Bronchial epithelial cell (primary cell): ENCODE data around the gene TSPAN15. TPM values are rescaled to one million over a fixed set of nuclear protein-coding genes. Genes with fewer than 3 reads are reported as not detected.
A peak's percentile ranks its signal among the peaks of the same experiment; 100 is the strongest.

Experiments
- DNase-seq: peaks from one replicate; pipeline ENCODE4 v3.0.0-alpha.2; 2010; ENCODE audit warnings: low read depth
- FAIRE-seq: peaks from 2 replicates; lab custom pipeline; 2011; peaks lifted over from hg19 to GRCh38; lab: Jason Lieb, UNC
- H3K27me3 ChIP-seq: 2 replicates; pipeline ENCODE4 v1.5.1; 2011; ENCODE audit warnings: low read length; ENCODE audit not compliant: control insufficient read depth, insufficient read depth
- H3K36me3 ChIP-seq: 2 replicates; pipeline ENCODE4 v1.5.1; 2011; ENCODE audit warnings: low read length; ENCODE audit not compliant: control insufficient read depth, insufficient read depth
- H3K4me3 ChIP-seq: 2 replicates; pipeline ENCODE4 v1.5.1; 2011; ENCODE audit warnings: mild to moderate bottlenecking, low read depth, low read length, control low read depth
- total RNA-seq: library from RNA; depleted of rRNA; stranded (reverse); fragments of >200 nt; gene quantifications from 2 replicates; pipeline ENCODE4 v1.2.1, GENCODE V29; 2014
- TF ChIP-seq, protein P1 (sequence below): IDR thresholded peaks from 2 replicates; pipeline ENCODE4 v1.5.1; 2011; ENCODE audit warnings: mild to moderate bottlenecking, moderate library complexity, low read length, control low read depth, inconsistent platforms; ENCODE audit not compliant: insufficient read depth, severe bottlenecking

The TSPAN15 gene
- total RNA-seq, 1 donor from 2014 or later, result 12.1 TPM

DNA sequence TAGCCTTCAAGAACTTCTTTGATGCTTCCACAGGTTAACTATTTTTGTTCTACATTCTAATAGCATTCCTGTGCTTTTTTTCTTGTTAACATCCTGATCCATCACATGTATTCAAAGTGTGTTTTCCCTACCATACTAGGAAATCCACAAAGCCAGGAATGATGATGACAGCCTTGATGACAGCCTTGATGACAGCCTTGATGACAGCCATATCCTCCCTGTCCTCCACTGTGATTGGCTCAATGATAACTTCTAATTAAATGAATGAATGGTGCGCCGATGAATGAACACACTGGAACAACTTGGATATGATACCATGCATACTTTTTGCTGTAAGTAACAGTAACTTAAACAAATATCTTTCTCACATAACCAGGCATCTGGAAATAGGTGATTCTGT is 26.2 kb upstream of the TSPAN15 start:
- H3K27me3 ChIP-seq, result no peaks in the 10 kb centered on the region
- no peak overlapping the region for H3K4me3 ChIP-seq
- no peak for DNase-seq
- no peaks in the 10 kb centered on the region for H3K36me3 ChIP-seq
- no peak for FAIRE-seq
- TF ChIP-seq, protein P1, sequence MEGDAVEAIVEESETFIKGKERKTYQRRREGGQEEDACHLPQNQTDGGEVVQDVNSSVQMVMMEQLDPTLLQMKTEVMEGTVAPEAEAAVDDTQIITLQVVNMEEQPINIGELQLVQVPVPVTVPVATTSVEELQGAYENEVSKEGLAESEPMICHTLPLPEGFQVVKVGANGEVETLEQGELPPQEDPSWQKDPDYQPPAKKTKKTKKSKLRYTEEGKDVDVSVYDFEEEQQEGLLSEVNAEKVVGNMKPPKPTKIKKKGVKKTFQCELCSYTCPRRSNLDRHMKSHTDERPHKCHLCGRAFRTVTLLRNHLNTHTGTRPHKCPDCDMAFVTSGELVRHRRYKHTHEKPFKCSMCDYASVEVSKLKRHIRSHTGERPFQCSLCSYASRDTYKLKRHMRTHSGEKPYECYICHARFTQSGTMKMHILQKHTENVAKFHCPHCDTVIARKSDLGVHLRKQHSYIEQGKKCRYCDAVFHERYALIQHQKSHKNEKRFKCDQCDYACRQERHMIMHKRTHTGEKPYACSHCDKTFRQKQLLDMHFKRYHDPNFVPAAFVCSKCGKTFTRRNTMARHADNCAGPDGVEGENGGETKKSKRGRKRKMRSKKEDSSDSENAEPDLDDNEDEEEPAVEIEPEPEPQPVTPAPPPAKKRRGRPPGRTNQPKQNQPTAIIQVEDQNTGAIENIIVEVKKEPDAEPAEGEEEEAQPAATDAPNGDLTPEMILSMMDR, result no peak

DNA sequence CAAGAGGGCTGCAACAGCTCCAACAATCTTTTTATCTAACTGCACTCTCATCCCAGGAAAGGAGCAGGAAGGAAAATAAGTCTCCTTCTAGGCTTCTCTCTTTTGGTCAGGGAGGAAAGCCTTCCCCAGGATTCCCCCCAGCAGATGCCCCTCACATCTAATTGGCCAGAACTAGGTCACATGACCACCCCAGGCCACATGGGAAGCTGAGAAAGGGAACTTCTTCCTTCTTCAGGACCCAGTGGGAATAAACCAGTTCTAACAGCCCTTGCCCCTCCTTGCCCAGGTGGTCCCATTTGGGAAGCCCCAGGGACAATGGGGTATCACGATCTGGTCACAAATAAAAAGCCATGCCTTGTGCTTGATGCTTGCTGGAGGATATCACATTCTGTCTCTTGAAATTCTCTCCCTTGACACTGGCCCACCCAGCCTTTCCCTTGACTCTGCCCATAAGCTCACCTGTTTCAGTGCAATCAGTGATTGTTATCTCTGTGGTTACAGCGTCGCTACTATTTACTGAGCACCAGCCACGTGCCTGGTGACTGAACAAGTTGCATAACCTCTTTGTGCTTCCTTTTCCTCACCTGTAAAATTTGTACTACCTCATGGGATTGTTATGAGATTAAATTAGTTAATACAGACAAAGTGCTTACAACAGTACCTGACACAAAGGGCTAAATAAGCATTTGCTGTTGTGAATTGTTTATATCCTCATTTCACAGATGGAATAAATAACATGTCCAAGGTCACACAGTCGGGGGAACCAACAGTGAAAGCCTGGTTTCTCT is 25.6 kb upstream of the TSPAN15 start:
- DNase-seq (peak; percentile 81), FAIRE-seq (no peak)
- H3K27me3 ChIP-seq, result no peaks in the 10 kb centered on the region
- TF ChIP-seq, protein P1, result no peak
- no peaks in the 10 kb centered on the region for H3K36me3 ChIP-seq
- no peak overlapping the region for H3K4me3 ChIP-seq

DNA sequence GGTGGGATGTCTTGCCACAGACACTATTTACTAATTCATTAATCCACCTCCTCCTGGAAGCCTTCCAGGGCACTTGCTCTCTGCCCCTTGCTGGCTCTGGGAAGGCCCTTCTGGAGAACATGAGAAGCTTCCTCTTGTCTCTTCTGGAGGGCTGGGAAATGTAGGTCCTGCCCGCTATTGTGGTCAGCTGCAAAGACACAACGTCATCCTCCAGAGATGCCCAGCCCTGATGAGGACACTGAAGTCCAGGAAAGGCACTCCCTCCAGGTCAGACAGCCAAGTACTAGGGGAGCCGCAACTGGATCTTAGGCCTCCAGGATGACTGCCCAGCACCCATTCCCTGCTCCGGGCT is 24.9 kb upstream of the TSPAN15 start:
- H3K4me3 ChIP-seq, result no peak overlapping the region
- H3K27me3 ChIP-seq, result no peaks in the 10 kb centered on the region
- FAIRE-seq, result no peak
- TF ChIP-seq, protein P1, result no peak
- no peaks in the 10 kb centered on the region for H3K36me3 ChIP-seq
- DNase-seq, result no peak

DNA sequence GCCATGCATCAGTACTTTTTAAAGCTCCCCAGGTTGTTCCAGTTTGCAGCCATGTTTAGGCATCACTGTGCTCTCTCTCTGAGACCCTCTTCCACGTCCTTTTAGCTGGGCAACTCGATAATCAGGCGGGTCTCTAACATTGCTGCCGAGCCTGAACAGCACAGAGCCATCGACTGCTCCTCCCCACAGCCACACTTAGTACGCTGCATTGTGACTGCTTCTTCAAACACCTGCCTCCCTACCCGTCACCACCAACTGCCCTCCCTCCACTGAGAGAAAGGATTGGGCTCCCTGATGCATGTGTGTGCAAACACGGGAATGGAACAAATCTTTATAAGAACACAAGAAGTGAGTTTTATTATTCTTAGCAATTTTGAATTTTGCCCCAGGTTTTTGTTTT is 23.1 kb upstream of the TSPAN15 start:
- Histone ChIP-seq H3K36me3 (no peaks in the 10 kb centered on the region), H3K4me3 (no peak overlapping the region), H3K27me3 (no peaks in the 10 kb centered on the region)
- TF ChIP-seq, protein P1, result no peak
- DNase-seq (no peak), FAIRE-seq (no peak)

DNA sequence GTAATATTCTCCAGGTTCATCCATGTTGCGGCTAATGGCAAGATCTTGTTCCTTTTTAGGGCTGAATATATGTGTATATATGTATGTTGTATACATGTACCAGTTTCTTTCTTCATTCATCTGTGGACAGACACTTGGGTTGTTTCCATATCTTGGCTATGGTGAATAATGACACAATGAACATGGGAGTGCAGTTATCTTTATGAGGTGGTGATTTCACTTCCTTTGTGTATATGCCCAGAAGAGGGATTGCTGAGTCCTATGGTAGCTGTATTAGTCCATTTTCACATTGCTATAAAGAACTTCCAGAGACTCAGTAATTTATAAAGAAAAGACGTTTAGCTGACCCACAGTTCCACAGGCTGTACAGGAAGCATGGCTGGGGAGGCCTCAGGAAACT is 17.1 kb upstream of the TSPAN15 start:
- no peaks in the 10 kb centered on the region for H3K27me3 ChIP-seq
- H3K4me3 ChIP-seq, result no peak overlapping the region
- no peak for DNase-seq
- TF ChIP-seq, protein P1, result no peak
- FAIRE-seq, result no peak
- no peaks in the 10 kb centered on the region for H3K36me3 ChIP-seq

DNA sequence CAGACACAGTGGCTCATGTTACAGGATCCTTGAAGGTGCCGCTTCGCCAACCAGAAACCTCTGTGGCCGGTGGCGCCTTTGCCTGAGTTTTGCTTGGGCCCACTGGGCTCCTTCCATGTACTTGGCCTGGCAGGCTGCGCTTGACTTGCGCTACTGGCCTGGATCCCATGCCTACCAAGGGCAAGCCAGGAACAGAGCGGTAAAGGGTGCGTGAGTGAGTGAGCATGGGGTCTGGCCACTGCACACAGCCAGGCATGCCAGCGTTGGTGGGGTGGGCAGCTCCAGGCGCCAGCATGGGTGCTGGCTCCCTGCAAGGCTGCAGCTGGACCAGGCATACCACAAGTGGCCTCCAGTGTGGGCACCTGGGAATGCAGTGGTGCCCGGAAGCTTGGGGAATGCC is 16.3 kb upstream of the TSPAN15 start:
- DNase-seq, result no peak
- TF ChIP-seq, protein P1, result no peak
- Histone ChIP-seq H3K27me3 (no peaks in the 10 kb centered on the region), H3K4me3 (no peak overlapping the region), H3K36me3 (no peaks in the 10 kb centered on the region)
- no peak for FAIRE-seq
